ENCODE results near the gene FUNDC2. TPM values are rescaled to one million over a fixed set of nuclear protein-coding genes. Genes with fewer than 3 reads are reported as not detected.

Gene FUNDC2
- total and polyA plus RNA-seq, 2 experiments from 2014 or later: 57.7 to 87.5 TPM

DNA sequence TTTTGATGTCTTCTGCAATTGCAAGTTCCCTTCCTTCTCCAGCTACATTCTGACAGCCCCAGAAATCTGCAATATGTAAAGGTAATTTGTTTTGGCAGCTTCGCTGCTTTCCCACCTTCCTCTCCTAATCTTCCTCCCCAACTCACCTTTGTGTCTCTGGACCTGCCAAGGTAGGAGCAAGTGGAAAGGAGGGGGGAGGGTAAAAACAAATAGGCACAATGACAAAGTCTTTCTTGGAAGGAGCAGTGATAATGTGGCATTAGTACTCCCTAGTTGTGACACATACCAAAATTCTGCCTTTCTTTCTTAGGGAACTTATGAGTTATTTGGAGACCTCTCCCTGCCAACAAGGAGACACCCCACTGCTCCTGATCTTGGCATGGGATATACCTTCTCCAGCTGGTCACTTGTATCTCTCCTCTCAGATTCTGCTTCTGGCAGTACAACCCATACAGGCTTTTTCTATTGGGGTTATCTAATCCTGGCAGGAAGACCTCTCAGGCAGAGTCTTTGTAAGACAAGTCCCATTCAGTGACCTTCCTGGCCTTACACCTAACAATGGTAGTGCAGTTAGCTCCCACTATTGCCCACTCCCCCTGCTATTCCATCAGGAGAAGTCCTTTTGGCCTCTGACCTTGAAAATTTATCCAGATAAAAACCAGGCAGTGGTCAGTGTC, 28.3 kb upstream of the FUNDC2 start:
- H4K20me1 ChIP-seq (ENCODE audit: insufficient read depth, poor library complexity, severe bottlenecking): no peaks in the 10 kb centered on the region
- no peaks in the 10 kb centered on the region for H3K79me2 ChIP-seq
- H2AFZ ChIP-seq: no peak overlapping the region
- H3K9me2 ChIP-seq (replicated peaks; ENCODE audit: insufficient read depth): no peaks in the 10 kb centered on the region
- H3K9me3 ChIP-seq (ENCODE audit: low read depth): no peaks in the 10 kb centered on the region
- no peak overlapping the region for H3K27ac ChIP-seq
- DNase-seq (ENCODE audit: low spot score): no peak
- H3K27me3 ChIP-seq: no peaks in the 10 kb centered on the region
- WGBS (ENCODE audit: low lambda C conversion rate, missing lambda C conversion rate): 50% methylated on average over 1 of the region's 1 CpG
- no peak overlapping the region for H3K4me3 ChIP-seq
- no peaks in the 10 kb centered on the region for H3K4me1 ChIP-seq (ENCODE audit: insufficient read depth)
- TF ChIP-seq EZH2phosphoT487 (IDR thresholded peaks at IDR 0.05; ENCODE audit: low read depth, severe bottlenecking, unreplicated experiment) (no peak), EZH2 (IDR thresholded peaks at IDR 0.05; ENCODE audit: borderline replicate concordance) (no peak)
- TF ChIP-seq, protein P1, sequence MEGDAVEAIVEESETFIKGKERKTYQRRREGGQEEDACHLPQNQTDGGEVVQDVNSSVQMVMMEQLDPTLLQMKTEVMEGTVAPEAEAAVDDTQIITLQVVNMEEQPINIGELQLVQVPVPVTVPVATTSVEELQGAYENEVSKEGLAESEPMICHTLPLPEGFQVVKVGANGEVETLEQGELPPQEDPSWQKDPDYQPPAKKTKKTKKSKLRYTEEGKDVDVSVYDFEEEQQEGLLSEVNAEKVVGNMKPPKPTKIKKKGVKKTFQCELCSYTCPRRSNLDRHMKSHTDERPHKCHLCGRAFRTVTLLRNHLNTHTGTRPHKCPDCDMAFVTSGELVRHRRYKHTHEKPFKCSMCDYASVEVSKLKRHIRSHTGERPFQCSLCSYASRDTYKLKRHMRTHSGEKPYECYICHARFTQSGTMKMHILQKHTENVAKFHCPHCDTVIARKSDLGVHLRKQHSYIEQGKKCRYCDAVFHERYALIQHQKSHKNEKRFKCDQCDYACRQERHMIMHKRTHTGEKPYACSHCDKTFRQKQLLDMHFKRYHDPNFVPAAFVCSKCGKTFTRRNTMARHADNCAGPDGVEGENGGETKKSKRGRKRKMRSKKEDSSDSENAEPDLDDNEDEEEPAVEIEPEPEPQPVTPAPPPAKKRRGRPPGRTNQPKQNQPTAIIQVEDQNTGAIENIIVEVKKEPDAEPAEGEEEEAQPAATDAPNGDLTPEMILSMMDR (IDR thresholded peaks at IDR 0.05; ENCODE audit: poor library complexity): no peak
- no peaks in the 10 kb centered on the region for H3K36me3 ChIP-seq (replicated peaks; ENCODE audit: insufficient read depth, low read depth)
- H3K4me2 ChIP-seq: no peak overlapping the region

DNA sequence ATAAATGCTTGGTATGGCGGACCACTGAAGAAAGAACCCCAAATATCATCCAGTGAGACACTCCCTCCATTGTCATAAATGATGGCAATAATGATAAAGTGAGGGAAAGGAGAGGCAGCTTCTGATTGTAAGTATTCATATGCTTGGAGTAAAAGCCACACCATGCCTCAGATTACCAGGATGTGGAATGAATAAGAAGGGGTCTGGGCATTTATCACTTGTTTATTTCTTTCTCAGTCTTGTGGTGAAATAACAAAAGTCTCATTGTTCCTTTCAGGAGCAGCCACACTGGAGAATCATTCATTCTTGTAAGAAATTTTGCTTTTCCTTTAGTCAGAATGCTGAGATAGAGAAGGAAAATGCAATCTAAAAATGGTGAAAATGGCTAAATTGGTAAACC, 25.8 kb upstream of the FUNDC2 start:
- Histone ChIP-seq H3K27me3 (no peaks in the 10 kb centered on the region), H4K20me1 (ENCODE audit: insufficient read depth, poor library complexity, severe bottlenecking) (no peaks in the 10 kb centered on the region), H3K9me2 (replicated peaks; ENCODE audit: insufficient read depth) (no peaks in the 10 kb centered on the region), H3K4me2 (no peak overlapping the region), H3K4me3 (no peak overlapping the region), H3K4me1 (ENCODE audit: insufficient read depth) (no peaks in the 10 kb centered on the region), H3K9me3 (ENCODE audit: low read depth) (no peaks in the 10 kb centered on the region), H3K79me2 (no peaks in the 10 kb centered on the region), H3K36me3 (replicated peaks; ENCODE audit: insufficient read depth, low read depth) (no peaks in the 10 kb centered on the region), H3K27ac (no peak overlapping the region), H2AFZ (no peak overlapping the region)
- 67% methylated on average over 1 of the region's 1 CpG for WGBS (ENCODE audit: low lambda C conversion rate, missing lambda C conversion rate)
- TF ChIP-seq EZH2phosphoT487 (IDR thresholded peaks at IDR 0.05; ENCODE audit: low read depth, severe bottlenecking, unreplicated experiment): no peak
- no peak for TF ChIP-seq EZH2 (IDR thresholded peaks at IDR 0.05; ENCODE audit: borderline replicate concordance)
- TF ChIP-seq, protein P1 (IDR thresholded peaks at IDR 0.05; ENCODE audit: poor library complexity): no peak
- no peak for DNase-seq (ENCODE audit: low spot score)

DNA sequence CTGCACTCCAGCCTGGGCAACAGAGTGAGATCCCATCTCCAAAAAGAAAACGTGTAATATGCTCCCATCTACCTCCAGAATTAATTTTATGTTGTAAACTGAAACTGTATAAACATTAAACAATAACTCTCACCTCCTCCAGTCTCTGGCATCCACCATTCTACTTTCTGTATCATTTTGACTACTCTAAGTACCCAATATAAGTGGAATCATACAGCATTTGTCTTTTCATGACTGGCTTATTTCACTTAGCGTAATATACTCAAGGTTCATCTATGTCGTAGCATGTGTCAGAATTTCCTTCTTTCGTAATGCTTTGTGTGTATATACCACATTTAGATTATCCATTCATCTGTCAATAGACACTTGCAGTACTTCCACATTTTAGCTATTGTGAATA, 24.8 kb upstream of the FUNDC2 start:
- H2AFZ ChIP-seq: no peak overlapping the region
- no peaks in the 10 kb centered on the region for H3K36me3 ChIP-seq (replicated peaks; ENCODE audit: insufficient read depth, low read depth)
- no peaks in the 10 kb centered on the region for H3K79me2 ChIP-seq
- 82% methylated on average over 4 of the region's 4 CpGs for WGBS (ENCODE audit: low lambda C conversion rate, missing lambda C conversion rate)
- H3K9me2 ChIP-seq (replicated peaks; ENCODE audit: insufficient read depth): no peaks in the 10 kb centered on the region
- no peaks in the 10 kb centered on the region for H3K27me3 ChIP-seq
- H3K27ac ChIP-seq: no peak overlapping the region
- no peaks in the 10 kb centered on the region for H3K9me3 ChIP-seq (ENCODE audit: low read depth)
- TF ChIP-seq, protein P1 (IDR thresholded peaks at IDR 0.05; ENCODE audit: poor library complexity): no peak
- no peak for TF ChIP-seq EZH2phosphoT487 (IDR thresholded peaks at IDR 0.05; ENCODE audit: low read depth, severe bottlenecking, unreplicated experiment)
- TF ChIP-seq EZH2 (IDR thresholded peaks at IDR 0.05; ENCODE audit: borderline replicate concordance): no peak
- DNase-seq (ENCODE audit: low spot score): no peak
- H3K4me2 ChIP-seq: no peak overlapping the region
- H3K4me1 ChIP-seq (ENCODE audit: insufficient read depth): no peaks in the 10 kb centered on the region
- H4K20me1 ChIP-seq (ENCODE audit: insufficient read depth, poor library complexity, severe bottlenecking): no peaks in the 10 kb centered on the region
- no peak overlapping the region for H3K4me3 ChIP-seq
